Coronary artery (tissue), 2 donors: Measurements from ENCODE around the gene SKAP1.

Experiments
- DNase-seq: peaks from one replicate; pipeline ENCODE4 v3.0.0-alpha.2; 2017; ENCODE audit warnings: low spot score
- H3K27ac ChIP-seq, 2 donors: fragments of 200-600 bp; sonication (generic); one replicate each; pipeline ENCODE4 v1.5.1; 2016 to 2019
- H3K4me3 ChIP-seq: fragments of 200-600 bp; sonication (generic); 2 replicates; pipeline ENCODE4 v1.5.1; 2016; ENCODE audit warnings: mild to moderate bottlenecking, moderate library complexity
- TF ChIP-seq, protein P1 (sequence below): fragments of 200-600 bp; sonication (generic); IDR thresholded peaks from one replicate; pipeline ENCODE4 v1.5.1; 2019; ENCODE audit warnings: antibody characterized with exemption

Gene SKAP1

GRCh38 chr17:48162306-48162934 is 267.6 kb downstream of the SKAP1 start:
- DNase-seq = no peak
- TF ChIP-seq, protein P1, sequence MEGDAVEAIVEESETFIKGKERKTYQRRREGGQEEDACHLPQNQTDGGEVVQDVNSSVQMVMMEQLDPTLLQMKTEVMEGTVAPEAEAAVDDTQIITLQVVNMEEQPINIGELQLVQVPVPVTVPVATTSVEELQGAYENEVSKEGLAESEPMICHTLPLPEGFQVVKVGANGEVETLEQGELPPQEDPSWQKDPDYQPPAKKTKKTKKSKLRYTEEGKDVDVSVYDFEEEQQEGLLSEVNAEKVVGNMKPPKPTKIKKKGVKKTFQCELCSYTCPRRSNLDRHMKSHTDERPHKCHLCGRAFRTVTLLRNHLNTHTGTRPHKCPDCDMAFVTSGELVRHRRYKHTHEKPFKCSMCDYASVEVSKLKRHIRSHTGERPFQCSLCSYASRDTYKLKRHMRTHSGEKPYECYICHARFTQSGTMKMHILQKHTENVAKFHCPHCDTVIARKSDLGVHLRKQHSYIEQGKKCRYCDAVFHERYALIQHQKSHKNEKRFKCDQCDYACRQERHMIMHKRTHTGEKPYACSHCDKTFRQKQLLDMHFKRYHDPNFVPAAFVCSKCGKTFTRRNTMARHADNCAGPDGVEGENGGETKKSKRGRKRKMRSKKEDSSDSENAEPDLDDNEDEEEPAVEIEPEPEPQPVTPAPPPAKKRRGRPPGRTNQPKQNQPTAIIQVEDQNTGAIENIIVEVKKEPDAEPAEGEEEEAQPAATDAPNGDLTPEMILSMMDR = no peak
- no peak overlapping the region for H3K4me3 ChIP-seq
- H3K27ac ChIP-seq = no peak overlapping the region

GRCh38 chr17:48161127-48161905 is 268.7 kb downstream of the SKAP1 start:
- TF ChIP-seq, protein P1 = no peak
- Histone ChIP-seq H3K27ac (no peak overlapping the region), H3K4me3 (no peak overlapping the region)
- DNase-seq = no peak

DNA sequence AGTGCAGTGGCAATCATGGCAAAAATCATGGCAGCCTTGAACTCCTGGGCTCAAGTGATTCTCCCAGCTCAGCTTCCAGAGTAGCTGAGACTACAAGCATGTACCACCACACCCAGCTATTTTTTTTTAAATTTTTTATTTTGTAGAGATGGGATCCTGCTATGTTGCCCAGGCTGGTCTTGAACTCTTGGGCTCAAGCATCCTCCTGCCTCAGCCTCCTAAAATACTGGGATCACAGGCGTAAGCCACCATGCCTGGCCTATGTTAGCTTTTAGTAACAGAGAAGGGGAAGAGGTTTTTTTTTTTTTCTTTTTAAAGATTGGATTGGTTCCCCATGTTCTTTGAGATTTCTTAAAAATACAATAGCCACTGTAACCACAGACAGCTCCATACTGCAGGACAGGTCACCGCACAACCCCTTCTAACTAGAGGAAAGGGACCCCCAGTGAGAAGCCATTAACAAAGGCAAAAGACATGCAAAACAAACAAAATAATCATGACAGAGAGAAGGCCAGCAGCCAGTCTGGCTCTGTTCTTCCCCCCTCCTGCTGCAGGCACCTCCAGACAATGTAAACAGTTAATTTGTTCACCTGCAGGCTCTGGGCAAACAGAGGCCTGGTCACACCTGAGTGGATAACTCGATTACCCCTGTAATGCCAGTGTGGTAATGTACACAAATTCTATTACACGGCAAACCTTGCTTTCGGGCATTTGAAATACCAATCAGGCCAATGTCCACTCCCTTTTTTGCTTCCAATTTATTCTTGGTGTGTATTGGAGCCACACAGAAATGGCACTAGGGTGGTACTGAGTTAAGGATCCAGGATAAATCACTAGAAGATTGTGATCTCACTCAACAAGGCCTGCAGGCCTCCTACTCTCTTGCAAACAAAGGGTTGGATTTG is 269.6 kb downstream of the SKAP1 start:
- Histone ChIP-seq H3K4me3 (no peak overlapping the region), H3K27ac (no peak overlapping the region)
- no peak for DNase-seq
- TF ChIP-seq, protein P1 = no peak

GRCh38 chr17:48159232-48159631 is 270.8 kb downstream of the SKAP1 start:
- no peak overlapping the region for H3K27ac ChIP-seq
- TF ChIP-seq, protein P1 = no peak

GRCh38 chr17:48155889-48156611 is 274.0 kb downstream of the SKAP1 start:
- TF ChIP-seq, protein P1 = no peak
- H3K4me3 ChIP-seq = no peak overlapping the region
- no peak for DNase-seq
- no peak overlapping the region for H3K27ac ChIP-seq

More at GRCh38 chr17:48159232-48159631, 270.8 kb downstream of the SKAP1 start:
- no peak for DNase-seq
- H3K4me3 ChIP-seq = no peak overlapping the region

DNA sequence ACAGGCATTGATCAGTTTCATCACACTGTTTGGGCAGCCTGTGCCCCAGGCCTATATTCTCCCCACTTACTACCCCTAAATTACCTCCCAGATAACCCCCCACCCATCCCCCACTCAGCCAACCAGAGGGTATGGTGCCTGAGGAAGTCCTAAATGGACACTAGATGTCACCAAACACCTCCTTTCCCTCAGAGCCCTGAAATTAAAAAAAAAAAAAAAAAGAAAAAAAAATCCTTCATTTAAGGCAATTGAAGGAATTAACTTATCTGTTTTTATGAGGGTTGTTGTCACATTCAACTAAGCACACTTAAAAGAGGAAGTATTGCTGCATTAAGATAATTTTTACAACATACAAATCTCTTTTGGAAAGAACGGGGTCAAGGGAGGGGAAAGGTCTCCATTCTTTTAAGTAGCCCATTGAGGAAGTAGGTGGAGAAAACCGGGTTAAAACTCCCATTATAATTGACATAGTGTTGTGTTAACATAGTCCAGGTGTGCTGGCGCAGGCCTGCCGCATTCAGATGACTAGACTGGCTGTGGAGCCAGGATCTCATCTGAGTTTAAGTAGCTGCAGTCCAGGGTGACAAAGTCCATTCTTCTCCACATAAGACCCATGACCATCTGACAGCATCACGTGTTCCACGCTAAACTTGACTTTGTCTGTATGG is 276.2 kb downstream of the SKAP1 start:
- Histone ChIP-seq H3K4me3 (no peak overlapping the region), H3K27ac (no peak overlapping the region)
- no peak for DNase-seq
- TF ChIP-seq, protein P1 = no peak
